Vagina (tissue), 2 donors: ENCODE results near the gene SETD5. TPM values are rescaled to one million over a fixed set of nuclear protein-coding genes. Genes with fewer than 3 reads are reported as not detected.

Experiments
- DNase-seq, 2 donors: peaks; one replicate each; pipeline ENCODE4 v3.0.0-alpha.2; 2017; ENCODE audit errors: extremely low spot score in 2 of 2
- H3K27ac ChIP-seq: fragments of 200-600 bp; sonication (generic); one replicate; pipeline ENCODE4 v1.5.1; 2019
- H3K27me3 ChIP-seq: fragments of 200-600 bp; sonication (generic); one replicate; pipeline ENCODE4 v1.5.1; 2019
- H3K36me3 ChIP-seq, 2 donors: fragments of 200-600 bp; sonication (generic); one replicate each; pipeline ENCODE4 v1.5.1; 2017 to 2019
- H3K4me1 ChIP-seq: fragments of 200-600 bp; sonication (generic); one replicate; pipeline ENCODE4 v1.5.1; 2019
- H3K4me3 ChIP-seq, 2 donors: fragments of 200-600 bp; sonication (generic); 1 replicate in 1 of 2; 2 replicates in 1 of 2; pipeline ENCODE4 v1.5.1; 2016 to 2019
- H3K9me3 ChIP-seq: fragments of 200-600 bp; sonication (generic); one replicate; pipeline ENCODE4 v1.5.1; 2019
- POLR2A ChIP-seq, 2 donors: fragments of 450-650 bp; IDR thresholded peaks; one replicate each; pipeline ENCODE4 v1.6.1; 2017; ENCODE audit warnings: antibody characterized with exemption in 2 of 2, mild to moderate bottlenecking in 2 of 2, moderate library complexity in 2 of 2
- POLR2AphosphoS5 ChIP-seq, 2 donors: sonication (generic); formaldehyde crosslinking; IDR thresholded peaks; one replicate each; pipeline ENCODE4 v1.9.0; 2017; ENCODE audit warnings: antibody characterized with exemption in 2 of 2, mild to moderate bottlenecking in 2 of 2, low read depth in 1 of 2; ENCODE audit not compliant: insufficient read depth in 1 of 2
- intact Hi-C: fragments of 100-400 bp; cut with DNase I; formaldehyde crosslinking; loops from one replicate; pipeline ENCODE4 v1.15.1; 2023
- total RNA-seq: library from RNA; depleted of rRNA; stranded (reverse); fragments of >200 nt; gene quantifications from one replicate; pipeline ENCODE4 v1.2.3, GENCODE V29; 2016
- TF ChIP-seq, protein P1 (sequence below), 3 experiments: fragments of 450-650 bp in 2 of 3; fragments of 200-600 bp in 1 of 3; sonication (generic) in 1 of 3; IDR thresholded peaks; one replicate each; pipeline ENCODE4 v1.5.1; 2017 to 2019; ENCODE audit warnings: antibody characterized with exemption in 3 of 3, mild to moderate bottlenecking in 2 of 3, moderate library complexity in 2 of 3

SETD5 gene
- total RNA-seq, 1 donor from 2014 or later: 110 TPM

DNA sequence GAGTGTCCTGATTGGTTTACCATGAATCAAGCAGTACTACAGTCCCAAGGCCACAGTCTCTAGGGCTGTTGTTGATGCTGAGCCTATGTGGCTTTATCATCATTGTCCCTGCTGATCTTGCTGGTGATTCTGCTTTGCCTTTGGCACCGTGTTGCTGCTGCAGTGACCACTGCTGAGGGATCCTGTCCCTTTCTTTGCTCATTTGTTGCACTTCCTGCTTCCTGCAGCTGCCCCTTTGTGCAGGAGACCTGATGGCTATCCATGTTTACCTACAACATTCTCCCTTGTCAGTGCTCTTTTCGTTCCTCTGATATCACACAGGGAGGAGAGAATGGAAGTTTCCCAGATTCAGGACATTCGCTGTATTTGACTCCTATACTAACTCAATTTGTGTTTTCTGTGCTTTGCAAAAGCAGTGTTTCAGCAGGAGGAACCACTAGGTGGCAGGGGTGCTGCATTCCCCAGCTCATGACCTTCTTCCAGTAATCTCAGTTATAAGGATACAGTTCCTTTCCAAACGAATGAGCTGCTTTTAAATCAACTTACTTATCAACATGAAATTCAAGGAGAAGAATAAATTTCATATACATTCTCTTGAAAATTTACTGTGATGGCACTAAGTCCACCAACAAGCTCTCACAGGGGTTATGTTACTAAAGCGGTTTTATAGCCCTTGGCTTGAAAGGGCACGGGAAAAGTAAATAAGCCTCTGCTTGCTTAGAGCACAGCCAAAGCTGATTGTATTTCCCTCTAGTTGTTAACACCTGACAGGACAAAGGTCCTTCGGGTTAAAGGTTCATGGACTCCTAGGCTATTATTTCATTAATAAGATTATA, 44.3 kb upstream of the SETD5 start:
- Histone ChIP-seq H3K4me1 (peaks cover 7% of the 10 kb centered on the region), H3K4me3 (no peak overlapping the region), H3K36me3 (no peaks in the 10 kb centered on the region), H3K9me3 (no peaks in the 10 kb centered on the region), H3K27ac (no peak overlapping the region), H3K27me3 (no peaks in the 10 kb centered on the region)
- intact Hi-C loops: no loop called here
- no peak for TF ChIP-seq POLR2A (IDR thresholded peaks at IDR 0.05)
- TF ChIP-seq, protein P1, sequence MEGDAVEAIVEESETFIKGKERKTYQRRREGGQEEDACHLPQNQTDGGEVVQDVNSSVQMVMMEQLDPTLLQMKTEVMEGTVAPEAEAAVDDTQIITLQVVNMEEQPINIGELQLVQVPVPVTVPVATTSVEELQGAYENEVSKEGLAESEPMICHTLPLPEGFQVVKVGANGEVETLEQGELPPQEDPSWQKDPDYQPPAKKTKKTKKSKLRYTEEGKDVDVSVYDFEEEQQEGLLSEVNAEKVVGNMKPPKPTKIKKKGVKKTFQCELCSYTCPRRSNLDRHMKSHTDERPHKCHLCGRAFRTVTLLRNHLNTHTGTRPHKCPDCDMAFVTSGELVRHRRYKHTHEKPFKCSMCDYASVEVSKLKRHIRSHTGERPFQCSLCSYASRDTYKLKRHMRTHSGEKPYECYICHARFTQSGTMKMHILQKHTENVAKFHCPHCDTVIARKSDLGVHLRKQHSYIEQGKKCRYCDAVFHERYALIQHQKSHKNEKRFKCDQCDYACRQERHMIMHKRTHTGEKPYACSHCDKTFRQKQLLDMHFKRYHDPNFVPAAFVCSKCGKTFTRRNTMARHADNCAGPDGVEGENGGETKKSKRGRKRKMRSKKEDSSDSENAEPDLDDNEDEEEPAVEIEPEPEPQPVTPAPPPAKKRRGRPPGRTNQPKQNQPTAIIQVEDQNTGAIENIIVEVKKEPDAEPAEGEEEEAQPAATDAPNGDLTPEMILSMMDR (IDR thresholded peaks at IDR 0.05): peak; percentile 6 to 81 (median 72)
- DNase-seq: no peak

DNA sequence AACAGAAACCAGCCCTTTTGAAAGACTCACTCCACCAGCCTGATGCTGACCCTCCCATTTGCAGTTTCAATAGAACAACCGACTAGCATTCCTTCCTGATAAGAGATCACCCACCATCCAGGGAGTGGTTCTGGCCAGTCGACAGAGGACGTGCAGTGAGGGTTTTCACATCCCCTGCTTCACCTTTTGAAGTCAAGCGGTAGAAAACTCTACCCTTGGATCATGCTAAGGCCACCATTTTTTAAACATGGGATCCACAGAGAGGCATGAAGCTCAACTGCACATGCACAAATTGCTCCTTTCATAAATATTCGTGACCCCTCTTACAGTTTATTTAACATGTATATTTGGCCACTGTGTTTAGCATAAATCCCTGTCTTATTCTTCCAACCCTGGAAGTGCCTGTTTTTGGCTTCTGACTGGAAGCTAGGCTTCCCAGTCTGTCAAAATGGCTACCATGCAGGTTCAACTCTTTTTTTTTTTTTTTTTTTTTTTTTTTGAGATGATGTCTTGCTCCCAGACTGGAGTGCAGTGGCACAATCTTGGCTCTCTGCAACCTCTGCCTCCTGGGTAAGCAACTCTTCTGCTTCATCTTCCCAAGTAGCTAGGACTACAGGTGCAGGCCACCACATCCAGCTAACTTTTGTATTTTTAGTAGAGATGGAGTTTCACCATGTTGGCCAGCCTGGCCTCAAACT, 35.6 kb upstream of the SETD5 start:
- intact Hi-C loops: loop anchor here (10.0 kb wide), 1 partner anchor 63 kb away; no protein-coding TSS in a partner anchor
- no peak overlapping the region for H3K4me3 ChIP-seq
- no peak overlapping the region for H3K27ac ChIP-seq

DNA sequence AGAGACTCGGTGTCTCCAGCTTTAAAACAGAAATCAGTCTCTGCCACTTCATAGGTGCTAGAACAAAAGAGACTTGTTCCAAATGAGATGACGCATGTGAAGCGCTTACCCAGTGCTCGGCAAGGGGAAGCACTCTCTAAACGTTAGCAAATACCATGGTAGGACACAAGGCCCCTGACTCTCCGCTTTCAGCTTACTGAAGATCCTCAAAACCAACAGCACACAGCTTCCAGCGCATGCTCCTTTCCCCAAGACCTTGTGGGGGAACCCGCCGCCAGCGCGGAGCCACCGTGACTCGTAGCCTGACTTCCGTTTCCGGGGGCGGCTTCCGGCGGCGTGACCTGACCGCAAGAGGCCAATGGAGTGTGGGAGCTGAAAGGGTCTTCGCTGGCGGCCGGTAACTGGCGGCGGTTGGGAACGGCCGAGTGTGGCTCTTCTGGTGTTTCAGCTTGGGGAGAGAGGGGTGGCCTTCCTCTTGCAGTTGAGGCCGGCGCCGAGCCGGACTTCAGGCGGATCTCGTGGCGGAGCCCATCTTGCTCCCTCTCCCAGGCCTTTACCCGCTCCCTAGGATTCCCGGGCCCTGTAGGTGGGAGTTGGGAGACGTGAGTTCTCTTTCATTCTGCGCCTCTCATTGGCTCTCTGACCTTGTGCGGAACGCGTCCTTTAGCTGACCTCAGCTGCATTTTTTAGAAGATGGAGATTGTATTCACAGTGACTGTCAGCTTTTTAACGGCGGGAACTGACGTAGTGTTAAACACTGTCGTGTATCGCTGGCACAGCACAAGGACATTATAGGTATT, 34.5 kb upstream of the SETD5 start, which contains the start of gene THUMPD3:
Gene THUMPD3, plus strand, starts transcription at position 324 of the 800 bp plus-strand sequence. CDS start 2,015 bp downstream, outside the sequence.
- intact Hi-C loops: loop anchor here (10.0 kb wide), 1 partner anchor 62 kb away; no protein-coding TSS in a partner anchor
- Histone ChIP-seq H3K27ac (peak within 1 kb of the TSS; percentile 86), H3K36me3 (peaks cover 0 to 29% of the 10 kb centered on the region in 2 donors), H3K9me3 (no peaks in the 10 kb centered on the region), H3K4me1 (peaks cover 22% of the 10 kb centered on the region), H3K27me3 (no peaks in the 10 kb centered on the region), H3K4me3 (peak within 1 kb of the TSS; percentile 63 to 86)
- DNase-seq: peak in 1 of 2 donors; percentile 89
- TF ChIP-seq POLR2A (IDR thresholded peaks at IDR 0.05): peak in 1 of 2 donors; percentile 27
- peak; percentile 91 to 93 for TF ChIP-seq POLR2AphosphoS5 (IDR thresholded peaks at IDR 0.05; ENCODE audit: insufficient read depth in 1 of 2, low read depth in 1 of 2)
- TF ChIP-seq, protein P1 (IDR thresholded peaks at IDR 0.05): no peak

More for the DNA sequence above, 35.6 kb upstream of the SETD5 start:
- Histone ChIP-seq H3K36me3 (peaks cover 0 to 18% of the 10 kb centered on the region in 2 donors), H3K9me3 (no peaks in the 10 kb centered on the region), H3K4me1 (peaks cover 22% of the 10 kb centered on the region), H3K27me3 (no peaks in the 10 kb centered on the region)
- no peak for TF ChIP-seq POLR2AphosphoS5 (IDR thresholded peaks at IDR 0.05; ENCODE audit: insufficient read depth in 1 of 2, low read depth in 1 of 2)
- TF ChIP-seq POLR2A (IDR thresholded peaks at IDR 0.05): no peak
- TF ChIP-seq, protein P1 (IDR thresholded peaks at IDR 0.05): no peak
- DNase-seq: no peak

DNA sequence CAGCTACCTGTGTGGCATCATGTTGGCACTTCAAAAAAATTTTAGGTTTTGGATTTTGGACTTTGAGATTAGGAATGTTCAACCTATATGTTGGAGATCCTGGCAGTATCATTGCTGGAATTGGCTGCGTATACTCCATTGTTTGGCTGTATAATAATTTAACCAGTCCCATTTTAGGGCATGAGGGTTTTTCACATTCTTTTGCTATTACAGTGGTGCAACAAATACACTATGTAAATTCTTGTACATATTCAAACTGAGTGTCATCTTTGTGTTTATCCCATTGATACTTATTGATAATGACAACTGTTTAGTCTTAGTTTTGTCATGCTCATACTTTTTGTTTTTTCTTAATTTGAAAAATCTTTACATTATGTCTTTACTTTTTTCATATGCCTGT, 27.9 kb upstream of the SETD5 start:
- no peaks in the 10 kb centered on the region for H3K27me3 ChIP-seq
- no peaks in the 10 kb centered on the region for H3K9me3 ChIP-seq
- TF ChIP-seq POLR2A (IDR thresholded peaks at IDR 0.05) (no peak), POLR2AphosphoS5 (IDR thresholded peaks at IDR 0.05; ENCODE audit: insufficient read depth in 1 of 2, low read depth in 1 of 2) (no peak)
- TF ChIP-seq, protein P1 (IDR thresholded peaks at IDR 0.05): no peak
- peaks cover 9% of the 10 kb centered on the region for H3K4me1 ChIP-seq
- intact Hi-C loops: loop anchor here (10.0 kb wide), 1 partner anchor 55 kb away; no protein-coding TSS in a partner anchor
- H3K27ac ChIP-seq: no peak overlapping the region
- no peak overlapping the region for H3K4me3 ChIP-seq
- no peak for DNase-seq
- peaks cover 5 to 89% of the 10 kb centered on the region in 2 donors for H3K36me3 ChIP-seq
